SH-SY5Y (cell line): ENCODE data around the gene PTPRT.

Experiments used
- GATA2 ChIP-seq: IDR thresholded peaks from 2 replicates; pipeline ENCODE4 v1.6.1; 2011; ENCODE audit warnings: mild to moderate bottlenecking, low read depth, low read length
- GATA3 ChIP-seq: IDR thresholded peaks from 2 replicates; pipeline ENCODE4 v1.6.1; 2011; ENCODE audit warnings: low read depth, mild to moderate bottlenecking, low read length, moderate library complexity

PTPRT gene

GRCh38 chr20:43167615-43168014 lies 22.1 kb downstream of the PTPRT start:
- TF ChIP-seq GATA3 (no peak), GATA2 (no peak)

- TF ChIP-seq GATA2 (no peak), GATA3 (no peak)
Measured at GRCh38 chr20:43167021-43167420, 22.7 kb downstream of the PTPRT start.

GRCh38 chr20:43165611-43166010 lies 24.1 kb downstream of the PTPRT start:
- no peak for TF ChIP-seq GATA3
- TF ChIP-seq GATA2, result no peak

- TF ChIP-seq GATA2 (no peak), GATA3 (no peak)
Measured at GRCh38 chr20:43161716-43162115, 28.0 kb downstream of the PTPRT start.

- TF ChIP-seq GATA3 (no peak), GATA2 (no peak)
Measured at GRCh38 chr20:43160941-43161340, 28.8 kb downstream of the PTPRT start.

- no peak for TF ChIP-seq GATA3
- no peak for TF ChIP-seq GATA2
Measured at GRCh38 chr20:43159994-43160393, 29.7 kb downstream of the PTPRT start.

- TF ChIP-seq GATA3, result no peak
- no peak for TF ChIP-seq GATA2
Measured at GRCh38 chr20:43155366-43156100, 34.2 kb downstream of the PTPRT start.

GRCh38 chr20:43151901-43152300 lies 37.8 kb downstream of the PTPRT start:
- TF ChIP-seq GATA3 (no peak), GATA2 (no peak)

- no peak for TF ChIP-seq GATA3
- no peak for TF ChIP-seq GATA2
Measured at GRCh38 chr20:43151256-43151655, 38.5 kb downstream of the PTPRT start.

- TF ChIP-seq GATA3 (no peak), GATA2 (no peak)
Measured at GRCh38 chr20:43140726-43141125, 49.0 kb downstream of the PTPRT start.

- TF ChIP-seq GATA3, result no peak
Measured at GRCh38 chr20:43138061-43138770, 51.5 kb downstream of the PTPRT start.

- TF ChIP-seq GATA3 (no peak), GATA2 (no peak)
Measured at GRCh38 chr20:43137160-43137559, 52.5 kb downstream of the PTPRT start.

- TF ChIP-seq GATA3 (no peak), GATA2 (no peak)
Measured at GRCh38 chr20:43124241-43124640, 65.5 kb downstream of the PTPRT start.

GRCh38 chr20:43123180-43123579 lies 66.5 kb downstream of the PTPRT start:
- no peak for TF ChIP-seq GATA2
- TF ChIP-seq GATA3, result no peak

- TF ChIP-seq GATA3 (no peak), GATA2 (no peak)
Measured at GRCh38 chr20:43119720-43120119, 70.0 kb downstream of the PTPRT start.
